Endothelial cell of umbilical vein (primary cell): Measurements from ENCODE around the gene LCN12.

ENCODE experiments used
- EZH2 ChIP-seq: IDR thresholded peaks from 2 replicates; pipeline ENCODE4 v1.6.1; 2012; ENCODE audit warnings: borderline replicate concordance, low read depth, mild to moderate bottlenecking, moderate library complexity, low read length, inconsistent platforms; ENCODE audit not compliant: severe bottlenecking
- JUN ChIP-seq: IDR thresholded peaks from 2 replicates; pipeline ENCODE4 v1.6.1; 2011; ENCODE audit warnings: borderline replicate concordance, low read depth; ENCODE audit not compliant: insufficient read length, insufficient read depth
- POLR2A ChIP-seq: IDR thresholded peaks from 2 replicates; pipeline ENCODE4 v1.6.1; 2012; ENCODE audit warnings: low read depth, mild to moderate bottlenecking, control low read depth, low read length
- POLR2AphosphoS5 ChIP-seq: IDR thresholded peaks from 2 replicates; pipeline ENCODE4 v1.6.1; 2012; ENCODE audit warnings: low read depth, mild to moderate bottlenecking, control low read depth, low read length, moderate library complexity; ENCODE audit not compliant: insufficient read depth
- TF ChIP-seq, protein P1 (sequence below), 2 donors: IDR thresholded peaks; 1 replicate in 1 of 2; 2 replicates in 1 of 2; pipeline ENCODE4 v1.5.1; 2011; ENCODE audit warnings: low read length in 2 of 2, mild to moderate bottlenecking in 2 of 2, moderate library complexity in 2 of 2, control low read depth in 1 of 2, inconsistent platforms in 1 of 2, low read depth in 1 of 2; ENCODE audit not compliant: insufficient read depth in 1 of 2; ENCODE audit errors: extremely low read depth in 1 of 2
- TF ChIP-seq, protein P2 (sequence below): IDR thresholded peaks from 2 replicates; pipeline ENCODE4 v1.6.1; 2011; ENCODE audit not compliant: insufficient read depth, insufficient read length

GRCh38 chr9:136978073-136978864 is 26.2 kb downstream of the LCN12 start:
- TF ChIP-seq, protein P1, sequence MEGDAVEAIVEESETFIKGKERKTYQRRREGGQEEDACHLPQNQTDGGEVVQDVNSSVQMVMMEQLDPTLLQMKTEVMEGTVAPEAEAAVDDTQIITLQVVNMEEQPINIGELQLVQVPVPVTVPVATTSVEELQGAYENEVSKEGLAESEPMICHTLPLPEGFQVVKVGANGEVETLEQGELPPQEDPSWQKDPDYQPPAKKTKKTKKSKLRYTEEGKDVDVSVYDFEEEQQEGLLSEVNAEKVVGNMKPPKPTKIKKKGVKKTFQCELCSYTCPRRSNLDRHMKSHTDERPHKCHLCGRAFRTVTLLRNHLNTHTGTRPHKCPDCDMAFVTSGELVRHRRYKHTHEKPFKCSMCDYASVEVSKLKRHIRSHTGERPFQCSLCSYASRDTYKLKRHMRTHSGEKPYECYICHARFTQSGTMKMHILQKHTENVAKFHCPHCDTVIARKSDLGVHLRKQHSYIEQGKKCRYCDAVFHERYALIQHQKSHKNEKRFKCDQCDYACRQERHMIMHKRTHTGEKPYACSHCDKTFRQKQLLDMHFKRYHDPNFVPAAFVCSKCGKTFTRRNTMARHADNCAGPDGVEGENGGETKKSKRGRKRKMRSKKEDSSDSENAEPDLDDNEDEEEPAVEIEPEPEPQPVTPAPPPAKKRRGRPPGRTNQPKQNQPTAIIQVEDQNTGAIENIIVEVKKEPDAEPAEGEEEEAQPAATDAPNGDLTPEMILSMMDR (IDR thresholded peaks at IDR 0.05; ENCODE audit: extremely low read depth in 1 of 2, insufficient read depth in 1 of 2, low read depth in 1 of 2, low read length in 2 of 2) = no peak
- TF ChIP-seq, protein P2, sequence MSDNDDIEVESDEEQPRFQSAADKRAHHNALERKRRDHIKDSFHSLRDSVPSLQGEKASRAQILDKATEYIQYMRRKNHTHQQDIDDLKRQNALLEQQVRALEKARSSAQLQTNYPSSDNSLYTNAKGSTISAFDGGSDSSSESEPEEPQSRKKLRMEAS = no peak
- no peak for TF ChIP-seq POLR2A
- TF ChIP-seq EZH2 = no peak
- TF ChIP-seq POLR2AphosphoS5 = no peak
- no peak for TF ChIP-seq JUN
